Retinal pigment epithelial cell (primary cell): ENCODE measurements around the gene COL11A2.

Experiments used
- DNase-seq: peaks from one replicate; pipeline ENCODE4 v3.0.0-alpha.2; 2010; ENCODE audit warnings: low read depth
- H3K4me3 ChIP-seq: 2 replicates; pipeline ENCODE4 v1.5.1; 2011; ENCODE audit warnings: mild to moderate bottlenecking, low read length, control low read depth, moderate library complexity
- CTCF ChIP-seq: conservative IDR thresholded peaks from 2 replicates; pipeline ENCODE4 v1.5.1; 2011; ENCODE audit warnings: low read depth, low read length, control low read depth, inconsistent platforms

Gene COL11A2

GRCh38 chr6:33123732-33124524 lies 68.3 kb downstream of the COL11A2 start:
- no peak overlapping the region for H3K4me3 ChIP-seq
- DNase-seq = no peak
- peak; percentile 49 for TF ChIP-seq CTCF

GRCh38 chr6:33123181-33123580 lies 69.1 kb downstream of the COL11A2 start:
- no peak for TF ChIP-seq CTCF
- H3K4me3 ChIP-seq = no peak overlapping the region

GRCh38 chr6:33120001-33120400 lies 72.3 kb downstream of the COL11A2 start:
- no peak overlapping the region for H3K4me3 ChIP-seq
- TF ChIP-seq CTCF = no peak
- DNase-seq = no peak

More at GRCh38 chr6:33123181-33123580, 69.1 kb downstream of the COL11A2 start:
- no peak for DNase-seq

GRCh38 chr6:33118525-33119123 lies 73.6 kb downstream of the COL11A2 start:
- no peak overlapping the region for H3K4me3 ChIP-seq
- peak; percentile 66 for TF ChIP-seq CTCF
- no peak for DNase-seq

GRCh38 chr6:33117811-33118277 lies 74.4 kb downstream of the COL11A2 start:
- no peak for TF ChIP-seq CTCF
- H3K4me3 ChIP-seq = no peak overlapping the region
- no peak for DNase-seq

- TF ChIP-seq CTCF = no peak
- H3K4me3 ChIP-seq = no peak overlapping the region
- no peak for DNase-seq
These were observed 75.2 kb downstream of the COL11A2 start for GRCh38 chr6:33116841-33117711.
